ENCODE data around the gene ENDOD1.
"Not testable (repeated sequence)": the region's sequence is repeated elsewhere in the genome, so short reads cannot be mapped to it uniquely, and the experiment has no call there.

The ENDOD1 gene

DNA sequence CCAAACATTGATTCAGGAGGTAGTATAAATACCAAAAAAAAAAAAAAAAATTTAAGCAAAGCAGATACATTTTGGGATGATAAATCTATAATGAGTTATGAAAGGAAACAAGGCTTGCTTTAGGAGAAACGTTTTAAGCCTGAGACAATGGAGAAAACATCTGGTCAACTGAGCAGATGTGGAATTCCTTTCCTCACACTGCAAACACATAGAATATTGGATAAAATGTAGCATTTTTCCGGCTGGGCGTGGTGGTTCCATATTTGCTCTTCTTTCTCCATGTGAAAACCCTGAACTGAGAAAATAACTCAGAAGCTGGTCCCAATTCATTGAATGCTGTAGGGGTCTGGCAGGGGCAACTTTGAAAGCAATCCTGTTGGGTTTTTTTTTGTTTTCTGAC is 33.9 kb downstream of the ENDOD1 start:
- DNase-seq (ENCODE audit: low read depth), result no peak
- no peak overlapping the region for H3K4me3 ChIP-seq (replicated peaks; ENCODE audit: low read depth, low read length)
- TF ChIP-seq, protein P1, sequence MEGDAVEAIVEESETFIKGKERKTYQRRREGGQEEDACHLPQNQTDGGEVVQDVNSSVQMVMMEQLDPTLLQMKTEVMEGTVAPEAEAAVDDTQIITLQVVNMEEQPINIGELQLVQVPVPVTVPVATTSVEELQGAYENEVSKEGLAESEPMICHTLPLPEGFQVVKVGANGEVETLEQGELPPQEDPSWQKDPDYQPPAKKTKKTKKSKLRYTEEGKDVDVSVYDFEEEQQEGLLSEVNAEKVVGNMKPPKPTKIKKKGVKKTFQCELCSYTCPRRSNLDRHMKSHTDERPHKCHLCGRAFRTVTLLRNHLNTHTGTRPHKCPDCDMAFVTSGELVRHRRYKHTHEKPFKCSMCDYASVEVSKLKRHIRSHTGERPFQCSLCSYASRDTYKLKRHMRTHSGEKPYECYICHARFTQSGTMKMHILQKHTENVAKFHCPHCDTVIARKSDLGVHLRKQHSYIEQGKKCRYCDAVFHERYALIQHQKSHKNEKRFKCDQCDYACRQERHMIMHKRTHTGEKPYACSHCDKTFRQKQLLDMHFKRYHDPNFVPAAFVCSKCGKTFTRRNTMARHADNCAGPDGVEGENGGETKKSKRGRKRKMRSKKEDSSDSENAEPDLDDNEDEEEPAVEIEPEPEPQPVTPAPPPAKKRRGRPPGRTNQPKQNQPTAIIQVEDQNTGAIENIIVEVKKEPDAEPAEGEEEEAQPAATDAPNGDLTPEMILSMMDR (IDR thresholded peaks at IDR 0.05; ENCODE audit: low read length, missing control alignments), result no peak

DNA sequence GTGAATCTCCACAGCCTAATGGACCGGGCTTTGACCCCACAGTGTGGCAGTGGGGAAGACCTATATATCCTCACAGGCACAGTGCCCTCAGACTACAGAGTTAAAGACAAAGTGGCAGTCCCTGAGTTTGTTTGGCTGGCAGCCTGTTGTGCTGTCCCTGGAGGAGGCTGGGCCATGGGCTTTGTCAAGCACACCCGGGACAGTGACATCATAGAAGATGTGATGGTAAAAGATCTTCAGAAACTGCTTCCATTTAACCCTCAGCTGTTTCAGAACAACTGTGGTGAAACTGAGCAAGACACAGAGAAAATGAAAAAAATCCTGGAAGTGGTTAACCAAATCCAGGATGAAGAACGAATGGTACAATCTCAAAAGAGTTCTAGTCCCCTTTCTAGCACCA is 39.0 kb downstream of the ENDOD1 start:
- H3K4me3 ChIP-seq (replicated peaks; ENCODE audit: low read depth, low read length), result no peak overlapping the region
- TF ChIP-seq, protein P1 (IDR thresholded peaks at IDR 0.05; ENCODE audit: low read length, missing control alignments), result no peak
- DNase-seq (ENCODE audit: low read depth), result no peak

DNA sequence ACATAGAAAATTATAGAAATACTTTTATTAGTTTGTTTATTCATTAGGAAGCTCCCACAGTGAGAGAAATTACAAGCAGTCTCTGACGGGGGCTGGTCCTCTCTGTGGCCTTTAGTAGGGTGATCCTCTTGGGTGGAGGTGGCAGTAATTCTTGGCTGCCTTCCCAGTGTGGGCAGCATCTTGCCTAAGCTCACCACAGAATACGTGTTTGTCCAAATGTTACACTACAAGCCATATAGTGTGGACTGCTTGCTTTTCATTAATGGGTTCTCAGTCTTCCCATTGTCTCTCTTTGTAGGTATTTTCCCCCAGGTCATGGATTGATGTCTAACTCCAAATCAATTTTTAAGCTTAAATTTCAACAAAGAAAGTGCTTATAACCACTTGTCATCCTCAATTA is 43.3 kb downstream of the ENDOD1 start:
- DNase-seq (ENCODE audit: low read depth), result no peak
- H3K4me3 ChIP-seq (replicated peaks; ENCODE audit: low read depth, low read length), result no peak overlapping the region
- TF ChIP-seq, protein P1 (IDR thresholded peaks at IDR 0.05; ENCODE audit: low read length, missing control alignments), result no peak

DNA sequence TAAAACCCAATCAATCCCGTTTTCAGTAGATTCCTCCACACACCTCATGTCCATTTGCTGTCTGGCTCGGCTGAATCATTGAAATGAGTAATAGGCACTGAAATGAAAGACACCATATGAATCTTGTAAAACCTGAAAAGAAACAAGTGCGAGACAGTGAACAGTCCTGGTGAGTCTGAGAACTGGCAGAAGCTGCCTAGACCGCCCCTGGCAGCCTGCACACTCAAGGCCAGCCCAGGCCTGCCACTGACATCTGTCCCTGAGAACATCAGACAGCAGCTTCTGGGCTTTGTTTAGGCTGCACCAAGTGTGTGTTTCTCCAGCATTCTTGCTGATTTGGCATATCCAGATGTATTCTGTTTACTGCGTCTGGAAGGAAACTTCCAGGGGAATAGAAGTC is 44.8 kb downstream of the ENDOD1 start:
- DNase-seq (ENCODE audit: low read depth), result peak; percentile 58
- TF ChIP-seq, protein P1 (IDR thresholded peaks at IDR 0.05; ENCODE audit: low read length, missing control alignments), result no peak
- H3K4me3 ChIP-seq (replicated peaks; ENCODE audit: low read depth, low read length), result no peak overlapping the region

DNA sequence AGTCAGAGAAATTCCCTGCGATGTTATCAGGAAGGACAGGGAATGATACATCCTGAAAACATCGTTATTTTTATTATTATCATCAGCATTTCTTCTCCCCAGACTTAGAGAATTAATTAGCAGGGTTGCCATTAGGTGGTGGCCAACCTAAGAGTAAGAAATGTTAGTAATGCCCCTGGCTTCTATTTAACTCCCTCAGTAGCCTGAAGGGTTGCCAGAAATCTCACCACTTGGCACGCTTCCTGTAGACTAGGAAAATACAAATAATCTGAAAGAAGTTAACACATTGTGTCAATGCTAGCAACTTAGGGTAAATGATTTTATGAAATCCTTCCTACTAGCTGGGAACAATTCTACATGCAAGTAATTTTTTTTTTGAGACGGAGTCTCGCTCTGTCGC is 45.5 kb downstream of the ENDOD1 start:
- H3K4me3 ChIP-seq (replicated peaks; ENCODE audit: low read depth, low read length), result no peak overlapping the region
- TF ChIP-seq, protein P1 (IDR thresholded peaks at IDR 0.05; ENCODE audit: low read length, missing control alignments), result no peak
- no peak for DNase-seq (ENCODE audit: low read depth)

- TF ChIP-seq, protein P1 (IDR thresholded peaks at IDR 0.05; ENCODE audit: low read length, missing control alignments), result no peak
- no peak for DNase-seq (ENCODE audit: low read depth)
- no peak overlapping the region for H3K4me3 ChIP-seq (replicated peaks; ENCODE audit: low read depth, low read length)
Observed at GRCh38 chr11:95135880-95136279, 46.2 kb downstream of the ENDOD1 start.

DNA sequence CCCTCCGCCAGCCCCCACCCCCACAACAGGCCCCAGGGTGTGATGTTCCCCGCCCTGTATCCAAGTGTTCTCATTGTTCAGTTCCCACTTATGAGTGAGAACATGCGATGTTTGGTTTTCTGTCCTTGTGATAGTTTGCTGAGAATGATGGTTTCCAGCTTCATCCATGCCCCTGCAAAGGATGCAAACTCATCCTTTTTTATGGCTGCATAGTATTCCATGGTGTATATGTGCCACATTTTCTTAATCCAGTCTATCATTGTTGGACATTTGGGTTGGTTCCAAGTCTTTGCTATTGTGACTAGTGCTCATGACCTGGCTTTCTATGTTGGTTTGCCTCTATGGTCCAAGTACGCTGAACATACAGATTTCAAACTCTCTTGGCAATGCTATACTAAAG is 47.1 kb downstream of the ENDOD1 start:
- not testable (repeated sequence) for DNase-seq (ENCODE audit: low read depth)

DNA sequence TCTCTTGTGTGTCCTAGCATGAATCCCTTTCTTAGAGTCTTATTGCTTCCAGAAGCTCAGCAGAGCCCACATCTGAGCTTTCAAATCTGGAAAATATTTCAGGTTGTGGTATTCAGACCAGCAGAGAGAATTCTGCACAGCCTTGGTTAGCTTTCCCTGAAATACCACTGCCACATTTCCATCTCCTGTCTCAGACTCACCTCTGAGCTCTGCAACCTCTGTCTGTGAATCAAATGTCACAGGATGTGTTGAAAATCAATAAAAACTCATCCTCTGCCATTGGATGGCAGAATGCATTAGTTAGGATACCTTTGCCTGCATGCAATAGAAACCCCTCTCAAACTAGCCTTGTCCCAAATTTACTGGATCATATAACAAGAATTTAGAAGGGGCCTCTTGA is 47.7 kb downstream of the ENDOD1 start:
- TF ChIP-seq, protein P1 (IDR thresholded peaks at IDR 0.05; ENCODE audit: low read length, missing control alignments), result no peak
- no peak overlapping the region for H3K4me3 ChIP-seq (replicated peaks; ENCODE audit: low read depth, low read length)
- DNase-seq (ENCODE audit: low read depth), result no peak

More for the DNA sequence above, 47.1 kb downstream of the ENDOD1 start:
- H3K4me3 ChIP-seq (replicated peaks; ENCODE audit: low read depth, low read length), result not testable (repeated sequence)

Measured in fibroblast of pulmonary artery (primary cell).